Measurements from ENCODE around the gene YJU2. TPM values are rescaled to one million over a fixed set of nuclear protein-coding genes. Genes with fewer than 3 reads are reported as not detected.

The YJU2 gene
- total and polyA plus RNA-seq, 2 of the 13 experiments (the other 11 are each of a cell fraction or from before 2014, with no cell fraction given): 9.3 to 17.9 TPM

GRCh38 chr19:4246767-4247593 lies at the start of gene YJU2 (continued):
- no peak; the same call in 1 of the 2 replicates for TF ChIP-seq ZBED4 (CRISPR knock-in tag; IDR thresholded peaks at IDR 0.05; ENCODE audit: borderline replicate concordance)
- 0 out of 2 replicates have a peak, but pooled peaks have one; percentile 22 for TF ChIP-seq GATA4 (IDR thresholded peaks at IDR 0.05; ENCODE audit: borderline replicate concordance, low read depth)
- TF ChIP-seq ATF1 (CRISPR knock-in tag; IDR thresholded peaks at IDR 0.05): peak; percentile 98
- no peak for TF ChIP-seq MTF2 (CRISPR knock-in tag; IDR thresholded peaks at IDR 0.05; ENCODE audit: borderline replicate concordance)
- TF ChIP-seq, protein P1, sequence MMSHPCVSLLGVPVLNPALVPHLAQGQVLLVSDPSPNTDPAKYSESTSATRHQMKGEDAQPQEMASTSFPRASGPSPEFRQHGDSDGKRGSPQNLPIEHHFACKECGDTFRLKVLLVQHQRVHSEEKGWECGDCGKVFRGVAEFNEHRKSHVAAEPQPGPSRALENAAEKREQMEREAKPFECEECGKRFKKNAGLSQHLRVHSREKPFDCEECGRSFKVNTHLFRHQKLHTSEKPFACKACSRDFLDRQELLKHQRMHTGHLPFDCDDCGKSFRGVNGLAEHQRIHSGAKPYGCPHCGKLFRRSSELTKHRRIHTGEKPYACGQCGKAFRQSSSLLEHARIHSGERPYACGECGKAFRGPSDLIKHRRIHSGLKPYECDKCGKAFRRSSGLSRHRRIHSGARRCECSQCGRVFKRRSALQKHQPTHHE (CRISPR knock-in tag; IDR thresholded peaks at IDR 0.05; ENCODE audit: borderline replicate concordance): peak; percentile 36; the same call in 1 of the 2 replicates
- TF ChIP-seq ZNF143 (CRISPR knock-in tag; IDR thresholded peaks at IDR 0.05): peak; percentile 78
- peak; percentile 34; the same call in 1 of the 2 replicates for TF ChIP-seq ZNF746 (CRISPR knock-in tag; IDR thresholded peaks at IDR 0.05)
- TF ChIP-seq HINFP (CRISPR knock-in tag; IDR thresholded peaks at IDR 0.05; ENCODE audit: low read depth): no peak
- TF ChIP-seq SP1 (IDR thresholded peaks at IDR 0.05): no peak
- TF ChIP-seq SP1 (CRISPR knock-in tag; IDR thresholded peaks at IDR 0.05): peak; percentile 90
- TF ChIP-seq SKI (IDR thresholded peaks at IDR 0.05; ENCODE audit: partially characterized antibody): peak; percentile 7
- TF ChIP-seq, protein P2, sequence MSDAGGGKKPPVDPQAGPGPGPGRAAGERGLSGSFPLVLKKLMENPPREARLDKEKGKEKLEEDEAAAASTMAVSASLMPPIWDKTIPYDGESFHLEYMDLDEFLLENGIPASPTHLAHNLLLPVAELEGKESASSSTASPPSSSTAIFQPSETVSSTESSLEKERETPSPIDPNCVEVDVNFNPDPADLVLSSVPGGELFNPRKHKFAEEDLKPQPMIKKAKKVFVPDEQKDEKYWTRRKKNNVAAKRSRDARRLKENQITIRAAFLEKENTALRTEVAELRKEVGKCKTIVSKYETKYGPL (CRISPR knock-in tag; IDR thresholded peaks at IDR 0.05): no peak
- TF ChIP-seq JDP2 (CRISPR knock-in tag; IDR thresholded peaks at IDR 0.05; ENCODE audit: borderline replicate concordance): no peak
- 0 out of 2 replicates have a peak, but pooled peaks have one; percentile 19 for TF ChIP-seq XBP1 (CRISPR knock-in tag; IDR thresholded peaks at IDR 0.05)
